HCT116 (cell line): Measurements from ENCODE around the gene ZSWIM9.

Source experiments
- EZH2 ChIP-seq: fragments of 200-600 bp; sonication (generic); IDR thresholded peaks from 2 replicates; pipeline ENCODE4 v1.6.1; 2017; ENCODE audit warnings: antibody characterized with exemption, mixed run types
- POLR2A ChIP-seq: IDR thresholded peaks from 2 replicates; pipeline ENCODE4 v1.7.0; 2011; ENCODE audit warnings: borderline replicate concordance; ENCODE audit not compliant: insufficient read depth, insufficient read length; ENCODE audit errors: extremely low read depth
- POLR2AphosphoS5 ChIP-seq: IDR thresholded peaks from 2 replicates; pipeline ENCODE4 v1.6.1; 2011; ENCODE audit warnings: mild to moderate bottlenecking, low read depth, low read length, moderate library complexity
- RAD21 ChIP-seq: IDR thresholded peaks from 2 replicates; pipeline ENCODE4 v1.6.1; 2012; ENCODE audit warnings: low read depth, mild to moderate bottlenecking
- TF ChIP-seq, protein P1 (sequence below), 3 experiments: fragments of 200-600 bp in 1 of 3; sonication (generic) in 1 of 3; IDR thresholded peaks in 2 of 3; conservative IDR thresholded peaks in 1 of 3; 2 replicates each; pipeline ENCODE4 v1.5.1; 2012 to 2017; ENCODE audit warnings: low read depth in 2 of 3, low read length in 2 of 3, antibody characterized with exemption in 1 of 3, borderline replicate concordance in 1 of 3, control low read depth in 1 of 3, mild to moderate bottlenecking in 1 of 3, mixed read lengths in 1 of 3, mixed run types in 1 of 3, moderate library complexity in 1 of 3; ENCODE audit not compliant: insufficient read depth in 1 of 3
- TF ChIP-seq, protein P2 (sequence below): IDR thresholded peaks from 2 replicates; pipeline ENCODE4 v1.6.1; 2012; ENCODE audit warnings: low read depth

DNA sequence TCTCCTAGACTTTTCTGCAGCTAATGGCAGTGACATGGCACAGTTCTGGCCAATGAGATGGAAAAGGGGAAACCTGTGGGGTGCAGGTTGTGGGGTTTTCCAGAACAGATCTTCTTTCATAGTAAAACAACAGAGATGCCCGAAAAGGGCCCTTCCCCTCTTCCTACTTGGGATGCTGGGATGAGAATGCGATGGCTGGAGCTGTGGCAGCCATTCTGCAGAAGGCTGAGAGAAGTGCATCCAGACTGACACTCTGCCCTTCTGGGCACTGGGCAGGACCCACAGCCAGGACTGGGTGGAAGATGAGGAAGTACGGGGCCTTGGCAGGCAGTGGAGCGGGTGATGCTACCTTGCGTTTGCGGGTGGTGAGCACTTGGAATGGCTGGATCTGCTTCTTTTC is 42.9 kb upstream of the ZSWIM9 start:
- TF ChIP-seq EZH2 (no peak), POLR2A (no peak), RAD21 (no peak), POLR2AphosphoS5 (no peak)
- TF ChIP-seq, protein P1, sequence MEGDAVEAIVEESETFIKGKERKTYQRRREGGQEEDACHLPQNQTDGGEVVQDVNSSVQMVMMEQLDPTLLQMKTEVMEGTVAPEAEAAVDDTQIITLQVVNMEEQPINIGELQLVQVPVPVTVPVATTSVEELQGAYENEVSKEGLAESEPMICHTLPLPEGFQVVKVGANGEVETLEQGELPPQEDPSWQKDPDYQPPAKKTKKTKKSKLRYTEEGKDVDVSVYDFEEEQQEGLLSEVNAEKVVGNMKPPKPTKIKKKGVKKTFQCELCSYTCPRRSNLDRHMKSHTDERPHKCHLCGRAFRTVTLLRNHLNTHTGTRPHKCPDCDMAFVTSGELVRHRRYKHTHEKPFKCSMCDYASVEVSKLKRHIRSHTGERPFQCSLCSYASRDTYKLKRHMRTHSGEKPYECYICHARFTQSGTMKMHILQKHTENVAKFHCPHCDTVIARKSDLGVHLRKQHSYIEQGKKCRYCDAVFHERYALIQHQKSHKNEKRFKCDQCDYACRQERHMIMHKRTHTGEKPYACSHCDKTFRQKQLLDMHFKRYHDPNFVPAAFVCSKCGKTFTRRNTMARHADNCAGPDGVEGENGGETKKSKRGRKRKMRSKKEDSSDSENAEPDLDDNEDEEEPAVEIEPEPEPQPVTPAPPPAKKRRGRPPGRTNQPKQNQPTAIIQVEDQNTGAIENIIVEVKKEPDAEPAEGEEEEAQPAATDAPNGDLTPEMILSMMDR (IDR thresholded peaks at IDR 0.05 in 2 of 3, conservative IDR thresholded peaks at IDR 0.05 in 1 of 3; ENCODE audit: borderline replicate concordance in 1 of 3, insufficient read depth in 1 of 3, low read depth in 2 of 3, low read length in 2 of 3) = no peak
- TF ChIP-seq, protein P2, sequence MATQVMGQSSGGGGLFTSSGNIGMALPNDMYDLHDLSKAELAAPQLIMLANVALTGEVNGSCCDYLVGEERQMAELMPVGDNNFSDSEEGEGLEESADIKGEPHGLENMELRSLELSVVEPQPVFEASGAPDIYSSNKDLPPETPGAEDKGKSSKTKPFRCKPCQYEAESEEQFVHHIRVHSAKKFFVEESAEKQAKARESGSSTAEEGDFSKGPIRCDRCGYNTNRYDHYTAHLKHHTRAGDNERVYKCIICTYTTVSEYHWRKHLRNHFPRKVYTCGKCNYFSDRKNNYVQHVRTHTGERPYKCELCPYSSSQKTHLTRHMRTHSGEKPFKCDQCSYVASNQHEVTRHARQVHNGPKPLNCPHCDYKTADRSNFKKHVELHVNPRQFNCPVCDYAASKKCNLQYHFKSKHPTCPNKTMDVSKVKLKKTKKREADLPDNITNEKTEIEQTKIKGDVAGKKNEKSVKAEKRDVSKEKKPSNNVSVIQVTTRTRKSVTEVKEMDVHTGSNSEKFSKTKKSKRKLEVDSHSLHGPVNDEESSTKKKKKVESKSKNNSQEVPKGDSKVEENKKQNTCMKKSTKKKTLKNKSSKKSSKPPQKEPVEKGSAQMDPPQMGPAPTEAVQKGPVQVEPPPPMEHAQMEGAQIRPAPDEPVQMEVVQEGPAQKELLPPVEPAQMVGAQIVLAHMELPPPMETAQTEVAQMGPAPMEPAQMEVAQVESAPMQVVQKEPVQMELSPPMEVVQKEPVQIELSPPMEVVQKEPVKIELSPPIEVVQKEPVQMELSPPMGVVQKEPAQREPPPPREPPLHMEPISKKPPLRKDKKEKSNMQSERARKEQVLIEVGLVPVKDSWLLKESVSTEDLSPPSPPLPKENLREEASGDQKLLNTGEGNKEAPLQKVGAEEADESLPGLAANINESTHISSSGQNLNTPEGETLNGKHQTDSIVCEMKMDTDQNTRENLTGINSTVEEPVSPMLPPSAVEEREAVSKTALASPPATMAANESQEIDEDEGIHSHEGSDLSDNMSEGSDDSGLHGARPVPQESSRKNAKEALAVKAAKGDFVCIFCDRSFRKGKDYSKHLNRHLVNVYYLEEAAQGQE = no peak
